NCI-H226 (cell line): Measurements from ENCODE around the gene MORN5.
"Not testable (repeated sequence)": the region's sequence is repeated elsewhere in the genome, so short reads cannot be mapped to it uniquely, and the experiment has no call there.

Experiments used
- DNase-seq: peaks from one replicate; pipeline ENCODE4 v3.0.0-alpha.2; 2015

MORN5 gene

DNA sequence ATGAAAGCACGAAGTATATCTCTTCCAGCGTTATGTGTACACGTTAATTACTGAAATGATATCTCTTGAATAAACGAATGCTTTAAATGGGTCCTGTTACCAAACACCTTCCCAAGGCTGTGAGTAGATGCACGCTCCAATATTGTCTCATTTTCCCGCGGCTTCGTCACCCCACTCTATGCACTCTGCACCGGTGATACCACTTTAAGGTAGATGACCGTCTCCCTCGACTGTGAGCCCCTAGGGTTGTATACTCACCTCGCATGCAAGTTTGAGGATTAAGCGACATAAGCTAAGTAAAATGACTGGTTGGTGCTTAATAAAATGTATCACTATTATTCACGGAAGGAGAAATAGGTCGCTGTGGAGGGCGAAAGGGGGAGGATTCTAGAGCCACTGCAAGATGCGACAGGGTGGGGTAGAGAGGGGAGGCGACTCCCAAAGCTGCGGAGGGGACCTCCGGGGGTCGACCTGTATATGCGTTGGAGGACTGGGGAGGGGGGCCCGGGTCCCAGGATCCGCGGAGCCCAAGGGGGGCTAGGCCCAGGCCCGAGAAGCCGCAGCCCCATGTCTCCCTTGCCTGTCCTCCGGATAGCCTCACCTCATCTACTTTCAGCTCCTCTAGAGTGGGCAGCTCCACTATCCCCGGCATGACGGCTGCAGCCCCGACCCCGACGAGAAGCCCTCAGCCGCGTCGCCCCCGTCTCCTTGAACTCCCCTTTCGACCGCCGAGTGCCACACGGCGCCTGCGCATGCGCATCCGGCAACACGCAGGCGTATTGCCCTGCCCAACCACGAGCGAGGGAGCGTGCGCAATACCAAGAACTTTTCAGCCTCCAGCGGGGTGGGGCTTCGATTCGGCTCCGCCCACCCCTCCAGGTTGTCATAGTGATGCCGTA, at the start of gene MORN5, which contains the start of gene NDUFA8:
Gene MORN5, plus strand, starts transcription at position 883 of the 899 bp plus-strand sequence. CDS start 65 bp downstream, outside the sequence.
Gene NDUFA8, minus strand, starts transcription at position 754 of the 899 bp plus-strand sequence. Its CDS starts 102 bp downstream, at position 652.
- peak; percentile 86 for DNase-seq

DNA sequence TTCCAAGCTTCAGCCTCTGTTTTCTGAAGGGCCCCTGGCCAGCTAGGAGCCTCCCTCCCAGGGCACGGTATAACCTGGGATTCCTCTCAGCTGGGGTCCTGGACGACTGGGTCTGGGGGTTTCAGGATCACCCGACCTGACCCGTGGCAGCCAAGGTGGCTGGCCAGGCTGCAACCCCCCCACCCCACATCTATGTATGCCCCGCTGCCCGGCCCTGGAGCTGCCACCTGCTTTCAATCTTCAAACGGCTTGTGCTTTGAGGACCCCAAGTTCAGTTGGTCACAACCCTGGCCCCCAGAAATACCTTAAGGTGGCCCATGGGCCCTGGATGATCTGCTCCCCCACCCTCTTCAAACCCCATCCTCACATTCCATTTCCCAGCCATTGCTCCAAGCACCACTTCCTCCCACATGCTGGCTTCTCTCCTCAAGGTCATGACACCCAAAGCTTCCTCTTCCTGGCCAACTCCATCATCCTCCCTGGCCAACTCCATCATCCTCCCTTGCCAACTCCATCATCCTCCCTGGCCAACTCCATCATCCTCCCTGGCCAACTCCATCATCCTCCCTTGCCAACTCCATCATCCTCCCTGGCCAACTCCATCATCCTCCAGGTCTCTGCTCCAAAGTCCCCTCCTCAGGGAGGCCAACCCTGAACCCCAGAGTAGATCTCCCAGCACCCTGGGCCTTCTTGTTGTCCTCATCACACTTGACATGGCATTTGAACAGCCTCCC, 49.4 kb upstream of the MORN5 start:
- no peak for DNase-seq

DNA sequence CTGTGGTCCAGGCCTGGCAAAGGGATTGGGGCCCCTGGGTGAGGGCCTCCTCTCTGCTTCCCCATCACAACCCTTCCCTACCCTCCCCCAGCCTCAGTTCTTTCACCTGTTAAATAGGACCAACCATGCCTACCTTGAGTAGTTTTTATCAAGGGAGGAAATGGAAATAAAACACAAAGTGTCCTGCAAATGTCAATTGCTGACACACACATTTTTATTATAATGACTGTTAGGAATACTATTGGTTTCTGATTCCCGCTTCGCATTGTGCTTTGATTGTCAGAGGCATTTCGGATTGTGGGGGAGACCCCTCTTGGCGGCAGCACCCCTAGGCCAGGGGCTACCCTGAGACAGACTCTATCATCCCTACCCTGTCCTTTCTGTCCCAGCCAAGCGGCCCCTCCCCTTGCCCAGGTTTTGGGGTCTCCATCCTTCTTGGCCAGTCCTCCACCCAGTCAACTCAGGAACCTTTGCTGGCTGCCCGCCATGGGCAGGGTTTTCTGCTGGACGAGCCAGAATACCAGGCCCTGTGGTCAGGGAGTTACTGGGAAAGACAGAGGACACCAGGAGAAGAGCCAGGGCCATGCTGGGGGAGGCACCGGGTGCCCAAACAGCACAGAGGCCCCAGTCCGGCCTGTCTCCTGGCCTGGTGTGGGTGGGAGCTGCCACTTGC, 48.2 kb upstream of the MORN5 start:
- no peak for DNase-seq

DNA sequence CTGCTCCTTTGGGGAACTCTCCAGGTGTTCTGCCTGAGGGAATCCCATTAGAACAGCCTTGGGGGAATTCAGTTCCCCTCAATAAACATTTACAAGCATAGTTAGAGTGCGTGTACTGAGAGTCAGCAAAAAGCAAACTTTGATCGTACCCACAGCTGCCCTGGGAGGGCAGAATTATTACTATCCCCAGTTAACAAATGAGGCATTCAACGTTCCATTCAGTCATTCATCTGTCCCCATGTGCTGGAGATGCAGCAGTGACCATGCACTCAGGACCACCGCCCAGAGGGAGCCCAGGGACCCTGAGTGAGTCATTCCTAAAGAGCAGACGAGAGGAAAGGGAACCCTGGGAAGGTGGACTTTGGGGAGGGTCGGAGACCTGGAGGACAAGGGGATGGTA, 47.5 kb upstream of the MORN5 start:
- no peak for DNase-seq

DNA sequence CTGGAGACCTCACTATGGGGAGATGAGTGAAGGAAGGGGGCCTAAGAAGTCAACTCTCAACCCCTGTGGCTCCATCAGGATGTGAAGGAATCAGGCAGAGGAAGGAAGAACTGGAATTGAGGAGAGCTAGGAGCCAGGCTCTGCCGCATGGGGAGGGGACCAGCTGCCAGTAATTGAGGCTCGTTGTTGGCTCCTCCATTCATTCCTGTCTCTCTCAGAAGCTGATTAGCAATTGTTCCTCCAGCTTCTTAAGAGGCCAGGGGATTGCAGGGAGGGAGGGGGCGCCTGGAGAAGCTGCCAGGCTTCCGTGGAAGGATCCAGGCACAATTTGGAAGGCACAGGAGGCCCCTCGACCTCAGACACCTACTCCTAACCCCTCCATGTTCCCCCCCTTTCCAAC, 46.1 kb upstream of the MORN5 start:
- DNase-seq: no peak

DNA sequence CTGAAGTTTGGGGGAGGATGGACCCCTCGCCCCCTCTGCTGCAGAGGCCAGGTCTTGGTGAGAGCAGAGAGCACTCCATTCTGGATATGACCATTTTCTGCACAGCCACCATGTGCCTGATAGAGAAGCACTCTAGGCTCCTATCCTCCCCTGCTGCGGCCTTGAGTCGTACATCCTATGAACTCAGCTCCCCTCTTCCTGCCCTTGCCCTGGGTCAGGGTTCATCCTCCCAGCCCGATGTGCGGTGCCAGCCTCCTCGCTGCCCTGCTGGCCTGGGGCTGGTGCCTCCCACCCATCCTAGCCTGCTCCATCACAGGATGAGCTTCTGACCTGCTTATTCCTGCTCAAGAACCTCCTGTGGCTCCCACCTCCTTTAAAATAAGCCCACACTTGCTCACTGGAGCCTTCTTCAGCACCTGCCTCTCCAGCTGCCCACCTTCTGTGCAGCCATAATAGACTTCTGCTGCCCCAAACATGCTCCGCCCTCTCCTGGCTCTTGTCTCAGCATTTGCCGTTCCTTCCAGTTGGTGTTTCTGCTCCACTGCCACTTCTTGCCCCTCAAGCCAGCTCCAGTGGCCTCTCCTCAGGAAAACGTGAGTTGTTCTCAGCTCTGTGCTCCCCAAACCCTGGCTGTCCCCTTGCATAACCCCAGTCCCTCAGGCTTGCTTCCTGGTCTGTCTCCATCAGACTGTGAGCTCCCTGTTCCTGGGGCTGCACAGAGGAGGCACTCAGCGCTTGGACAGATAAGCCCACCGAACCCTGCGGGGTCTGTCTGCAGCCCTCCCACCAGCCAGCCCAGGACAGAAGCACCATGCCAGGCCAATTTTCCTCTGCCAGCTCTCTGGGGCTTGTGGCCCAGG, 44.3 kb upstream of the MORN5 start:
- DNase-seq: no peak

DNA sequence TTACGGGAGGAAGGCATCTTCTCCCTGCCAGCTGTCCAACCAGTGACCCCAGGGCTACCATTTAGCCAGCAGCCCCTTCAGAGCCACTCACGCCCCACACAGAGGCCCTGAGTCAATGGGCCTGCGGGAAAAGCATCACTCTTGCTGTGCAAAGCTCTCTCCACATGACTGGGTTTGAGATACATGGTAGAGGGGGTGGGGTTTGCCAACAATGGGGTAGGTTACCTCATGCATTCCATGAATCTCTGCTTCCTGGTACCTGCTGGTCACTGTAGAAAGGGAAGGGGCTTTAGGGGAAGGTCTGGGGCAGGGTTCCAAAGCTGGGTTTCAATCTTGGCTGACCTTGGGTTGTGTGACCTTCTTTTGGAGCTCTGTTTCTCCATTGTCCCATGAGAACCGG, 43.7 kb upstream of the MORN5 start:
- no peak for DNase-seq

DNA sequence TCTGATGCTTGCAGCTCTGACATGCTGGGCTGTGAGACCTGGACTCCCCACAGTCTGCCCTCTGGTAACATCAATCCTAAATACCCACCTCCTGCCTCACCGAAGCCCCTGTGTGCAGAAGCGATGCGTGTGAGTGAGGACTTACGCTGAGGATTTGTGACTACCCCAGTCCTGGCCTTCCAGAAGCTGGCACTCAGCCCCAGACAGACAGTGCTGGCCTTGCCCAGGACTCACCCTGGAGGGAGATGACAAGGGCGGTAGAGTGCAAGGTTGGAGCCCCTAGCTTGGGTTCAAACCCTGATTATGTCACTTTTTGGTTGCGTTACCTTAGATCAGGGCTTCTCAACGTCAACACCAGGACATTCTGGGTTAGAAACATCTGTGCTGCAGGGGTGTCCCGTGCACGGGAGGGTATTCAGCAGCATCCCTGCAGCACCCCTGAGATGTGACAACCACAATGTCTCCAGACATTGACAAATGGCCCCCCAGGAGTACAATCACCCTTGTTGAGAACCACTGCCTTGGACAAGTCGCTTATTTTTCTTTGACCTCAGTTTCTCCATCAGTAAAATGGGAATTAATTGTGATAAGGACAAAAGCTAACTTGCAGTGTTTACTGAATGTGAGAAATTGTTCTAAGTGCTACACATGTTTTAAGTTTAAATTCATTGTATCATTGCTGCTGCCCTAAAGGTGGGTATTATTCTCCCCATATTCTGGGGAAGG, 43.1 kb upstream of the MORN5 start:
- DNase-seq: no peak

DNA sequence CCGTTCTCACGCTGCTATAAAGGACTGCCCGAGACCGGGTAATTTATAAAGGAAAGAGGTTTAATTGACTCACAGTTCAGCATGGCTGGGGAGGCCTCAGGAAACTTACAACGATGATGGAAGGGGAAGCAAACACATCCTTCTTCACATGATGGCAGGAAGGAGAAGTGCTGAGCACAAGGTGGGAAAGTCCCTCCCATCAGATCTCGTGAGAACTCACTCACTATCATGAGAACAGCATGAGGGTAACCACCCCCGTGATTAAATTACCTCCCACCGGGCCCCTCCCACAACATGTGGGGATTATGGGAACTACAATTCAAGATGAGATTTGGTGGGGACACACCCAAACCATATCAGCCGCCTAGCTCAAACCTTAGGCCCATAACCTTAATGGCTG, 42.5 kb upstream of the MORN5 start:
- DNase-seq: not testable (repeated sequence)

DNA sequence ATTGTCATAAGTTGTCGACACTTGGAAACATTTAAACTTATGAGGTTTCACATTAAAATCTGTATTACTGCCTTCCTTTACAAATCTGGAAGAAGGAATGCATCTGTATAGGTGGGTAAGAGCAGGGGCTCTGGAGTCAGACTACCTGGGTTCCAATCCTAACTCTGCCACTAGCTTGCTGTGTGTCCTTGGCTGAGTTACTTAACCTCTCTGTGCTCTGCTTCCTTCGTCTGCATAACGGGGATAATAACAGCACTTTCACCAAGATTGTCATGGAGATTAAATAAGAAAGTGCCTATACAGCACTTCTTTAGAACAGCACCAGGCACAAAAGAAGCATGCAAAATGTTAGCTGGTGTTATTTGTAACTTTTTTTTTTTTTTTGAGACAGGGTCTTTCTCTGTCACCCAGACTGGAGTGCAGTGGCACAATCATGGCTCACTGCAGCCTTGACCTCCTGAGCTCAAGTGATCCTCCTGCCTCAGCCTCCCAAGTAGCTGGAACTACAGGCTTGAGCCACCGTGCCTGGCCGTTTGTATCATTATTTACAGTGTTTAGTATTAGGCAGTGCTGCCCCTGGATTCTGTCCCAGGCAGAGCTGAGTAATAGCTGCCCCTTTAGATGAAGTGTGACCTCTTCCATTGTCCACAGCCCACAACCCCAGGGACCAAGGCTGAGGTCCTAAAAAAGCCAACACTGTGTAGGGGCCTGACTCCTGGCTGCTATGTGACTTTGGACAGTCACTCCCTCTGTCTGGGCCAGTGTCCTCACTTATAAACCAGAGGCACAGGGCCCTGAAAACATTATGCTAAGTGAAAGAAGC, 41.2 kb upstream of the MORN5 start:
- no peak for DNase-seq

DNA sequence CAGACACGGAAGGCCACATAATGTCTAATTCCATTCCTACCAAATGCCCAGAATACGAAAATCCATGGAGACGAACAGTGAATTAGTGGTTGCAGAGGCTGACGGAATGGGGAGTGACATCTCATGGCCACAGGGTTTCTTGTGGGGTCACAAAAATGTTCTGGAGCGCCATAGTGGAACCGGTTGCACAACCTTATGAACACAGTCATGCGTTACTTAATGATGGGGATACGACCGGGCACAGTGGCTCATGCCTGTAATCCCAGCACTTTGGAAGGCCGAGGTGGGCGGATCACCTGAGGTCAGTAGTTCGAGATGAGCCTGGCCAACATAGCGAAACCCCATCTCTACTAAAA, 40.6 kb upstream of the MORN5 start:
- no peak for DNase-seq

DNA sequence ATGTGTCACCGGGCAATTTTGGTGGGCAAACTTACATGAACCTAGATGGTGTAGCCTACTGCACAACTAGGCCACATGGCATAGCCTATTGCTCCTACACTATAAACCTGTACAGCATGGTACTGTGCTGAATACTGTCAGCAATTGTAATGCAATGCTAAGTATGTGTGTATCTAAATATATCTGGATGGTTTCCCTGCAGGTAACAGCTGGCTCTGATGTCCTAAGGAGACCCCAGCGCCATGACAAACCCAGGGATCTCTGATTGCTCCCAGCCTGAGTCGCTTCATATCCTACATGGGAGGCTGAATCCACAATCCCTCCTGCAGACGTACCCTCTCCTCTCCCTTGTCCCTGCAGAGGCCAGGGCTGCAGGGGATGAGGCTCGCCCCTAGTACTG, 40.0 kb upstream of the MORN5 start:
- DNase-seq: no peak

DNA sequence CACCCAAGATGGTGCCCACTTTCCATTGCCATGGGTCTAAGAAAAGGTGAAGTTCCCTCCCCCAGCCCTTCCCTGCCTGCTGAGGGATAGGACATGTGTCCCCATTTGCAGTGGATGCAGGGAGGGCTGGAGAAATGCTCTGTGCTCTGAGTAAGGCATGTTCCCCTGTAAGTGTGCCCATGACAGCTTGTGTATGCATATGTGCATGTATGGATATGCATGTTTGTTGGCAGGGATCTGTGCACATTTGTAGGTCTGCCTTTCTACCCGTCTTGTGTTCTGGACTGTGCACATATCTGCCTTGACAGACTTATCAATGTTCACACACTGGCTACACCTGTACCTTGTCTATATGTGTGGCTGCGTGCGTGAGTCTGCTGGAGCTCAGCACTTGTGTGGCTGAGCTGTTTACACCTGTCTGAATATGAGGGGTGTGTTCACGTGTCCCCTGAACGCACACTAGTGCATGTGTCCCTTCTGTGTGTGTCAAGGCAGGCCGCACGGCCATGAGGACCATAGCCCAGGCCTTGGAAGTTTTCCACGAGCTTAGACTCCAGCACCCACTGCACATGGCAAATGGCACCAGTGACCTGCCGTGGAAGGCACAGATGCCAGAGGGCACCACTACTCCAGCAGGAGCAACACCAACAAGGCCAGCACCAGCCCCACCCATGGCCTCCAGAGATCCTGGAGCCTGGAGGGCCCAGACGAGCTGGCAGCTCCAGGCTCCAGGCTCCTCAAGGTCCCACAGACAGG, 39.2 kb upstream of the MORN5 start:
- DNase-seq: no peak

DNA sequence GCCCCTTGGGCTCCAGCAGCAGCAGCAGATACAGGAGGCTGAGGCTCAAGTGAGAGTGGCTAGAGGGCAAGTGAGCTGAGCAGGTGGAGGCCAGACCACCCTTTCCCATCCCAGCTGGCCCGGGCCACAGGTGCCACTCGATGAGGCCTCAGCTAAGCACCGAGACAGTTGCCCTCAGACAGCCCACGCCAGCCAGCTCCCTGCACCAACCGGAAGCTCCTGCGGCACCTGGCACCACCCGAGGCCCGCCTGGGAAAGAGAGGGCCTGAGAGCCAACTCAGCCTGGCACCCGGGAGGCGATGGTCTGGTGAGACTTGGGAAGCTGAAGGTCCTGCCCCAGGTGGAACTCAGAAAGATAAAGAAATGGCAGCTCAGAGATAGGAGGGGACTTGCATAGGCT, 38.3 kb upstream of the MORN5 start:
- no peak for DNase-seq

DNA sequence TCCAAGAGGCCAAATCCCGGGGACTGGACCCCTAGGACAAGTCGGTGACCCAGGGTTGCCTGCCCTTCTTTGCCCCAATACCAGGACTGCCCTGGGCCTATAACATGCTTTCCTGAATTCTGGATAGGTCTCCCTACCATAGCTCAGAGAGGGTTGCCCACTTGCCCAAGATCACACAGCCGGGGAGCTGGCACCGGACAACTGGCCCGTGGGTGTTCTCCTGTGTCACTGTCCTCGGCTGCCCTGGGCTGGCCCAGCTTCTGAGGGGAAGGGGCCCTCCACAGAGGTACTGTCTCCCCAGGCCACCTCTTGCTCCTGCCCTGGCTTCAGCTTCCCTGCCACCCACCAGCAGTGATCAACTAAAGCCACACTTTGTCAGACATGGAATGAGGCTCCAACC, 37.8 kb upstream of the MORN5 start:
- no peak for DNase-seq

DNA sequence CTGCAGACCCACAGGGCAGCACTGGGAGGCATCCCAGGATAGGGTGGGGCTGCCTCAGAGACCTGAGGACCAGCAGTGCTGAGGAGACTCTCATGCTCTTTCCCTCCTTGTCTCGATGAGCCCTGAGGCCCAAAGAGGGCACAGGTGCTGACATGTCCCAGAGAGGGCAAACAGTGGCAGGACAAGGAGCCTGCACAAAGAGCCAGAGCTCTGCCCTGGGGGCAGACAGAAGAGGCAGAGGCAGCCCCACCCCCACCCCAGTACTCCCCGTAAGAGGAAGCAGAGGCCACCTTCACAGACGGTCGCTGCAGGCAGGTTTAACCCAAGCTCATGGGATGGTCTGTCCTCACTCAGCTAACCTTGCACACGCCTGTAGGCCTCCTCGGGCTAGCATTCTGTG, 37.2 kb upstream of the MORN5 start:
- no peak for DNase-seq

DNA sequence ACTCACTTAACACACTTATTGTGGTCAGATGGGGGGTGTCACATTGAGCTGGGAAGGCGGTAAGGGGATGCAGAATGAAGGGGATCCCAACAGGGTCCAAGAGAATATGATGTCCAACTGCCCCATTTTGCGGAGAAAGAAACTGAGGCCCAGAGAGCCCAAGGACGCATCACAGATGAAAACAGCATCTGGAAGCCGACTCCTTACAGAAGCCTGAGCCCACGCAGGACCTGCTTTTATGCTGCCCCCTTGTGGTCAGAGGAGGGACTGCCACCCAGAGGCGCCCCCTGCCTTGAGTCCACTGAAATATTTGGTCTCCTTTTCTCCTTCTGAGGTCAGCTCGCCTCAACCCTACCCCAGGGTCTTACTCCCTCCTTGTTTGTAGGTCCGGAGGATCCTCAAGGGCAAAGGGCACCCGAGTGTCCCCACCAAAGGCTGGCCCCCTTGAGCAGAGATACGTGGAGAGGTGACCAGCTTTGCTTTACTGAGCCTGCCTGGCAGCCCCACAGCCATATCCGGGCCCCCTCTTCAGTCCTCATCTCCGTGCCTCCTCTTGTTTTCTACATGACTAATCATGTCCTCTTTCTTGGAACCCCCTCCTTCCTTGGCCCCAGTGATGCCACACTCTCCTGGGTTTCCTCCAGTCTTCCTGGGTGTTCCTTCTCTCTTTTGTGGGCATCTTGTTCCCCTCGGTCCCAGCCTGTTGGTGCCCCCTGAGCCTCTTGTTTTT, 36.6 kb upstream of the MORN5 start:
- DNase-seq: peak; percentile 35

DNA sequence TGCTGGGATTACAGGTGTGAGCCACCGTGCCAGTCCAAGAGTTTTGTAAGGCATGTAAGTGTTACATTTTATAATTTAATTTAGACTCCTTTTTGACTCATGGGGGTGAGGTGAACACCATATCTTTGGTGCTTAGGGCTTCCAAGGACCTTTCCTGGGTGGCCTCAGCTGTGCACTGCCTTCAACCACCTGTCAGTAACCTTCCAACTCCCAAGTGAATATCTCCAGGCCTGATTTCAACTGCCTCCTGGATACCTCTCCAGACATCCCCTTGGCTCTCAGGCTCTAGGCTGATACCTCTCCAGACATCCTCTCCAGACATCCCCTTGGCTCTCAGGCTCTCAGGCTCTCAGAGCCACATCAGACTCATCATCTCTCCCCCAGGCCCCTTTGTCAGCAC, 35.7 kb upstream of the MORN5 start:
- no peak for DNase-seq

DNA sequence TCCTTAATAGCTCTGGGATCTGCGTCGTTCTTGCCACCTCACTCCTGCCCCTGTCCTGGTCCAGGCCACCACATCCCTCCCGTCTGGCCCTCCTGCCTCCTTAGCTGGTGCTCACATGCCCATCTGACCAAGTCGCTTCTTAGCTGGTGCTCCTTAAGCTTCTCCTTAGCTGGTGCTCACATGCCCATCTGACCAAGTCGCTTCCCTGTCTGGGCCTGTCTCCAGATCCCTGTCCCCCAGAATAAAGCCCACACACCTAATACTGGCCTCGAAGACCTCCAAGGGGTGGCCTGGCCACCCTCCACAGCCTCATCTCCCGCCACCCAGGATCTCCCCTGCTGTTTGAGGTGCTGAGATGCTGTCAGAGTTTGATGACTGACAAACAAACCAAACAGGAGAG, 35.2 kb upstream of the MORN5 start:
- no peak for DNase-seq

DNA sequence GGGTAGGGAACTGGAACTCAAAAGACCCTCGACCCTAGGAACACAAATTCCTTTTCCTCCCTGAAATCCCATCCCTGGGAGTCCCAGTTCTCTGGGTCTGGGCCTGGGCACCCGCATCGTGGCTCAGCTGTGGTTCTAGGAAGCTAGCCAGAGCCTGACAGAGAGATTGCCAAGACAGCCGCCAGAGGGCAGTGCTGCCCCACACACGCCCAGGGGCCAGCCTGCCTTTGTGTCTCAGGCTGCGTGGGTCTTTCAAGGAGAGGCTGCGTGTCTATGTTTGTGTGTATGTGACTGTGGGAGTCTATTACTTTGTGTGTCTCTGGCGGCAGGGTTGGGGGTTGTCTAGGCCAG, 34.6 kb upstream of the MORN5 start:
- peak; percentile 43 for DNase-seq
